H54 (cell line): ENCODE results near the gene STAU1.

Experiments used
- DNase-seq: peaks from one replicate; pipeline ENCODE4 v3.0.0; 2011; ENCODE audit warnings: low spot score, mixed read lengths; ENCODE audit not compliant: insufficient read length
- FAIRE-seq: peaks from 3 replicates; lab custom pipeline; 2011; peaks lifted over from hg19 to GRCh38; lab: Jason Lieb, UNC
- POLR2A ChIP-seq: IDR thresholded peaks from 2 replicates; pipeline ENCODE4 v1.6.1; 2011; ENCODE audit warnings: low read depth, mild to moderate bottlenecking, low read length

Gene STAU1, protein sequence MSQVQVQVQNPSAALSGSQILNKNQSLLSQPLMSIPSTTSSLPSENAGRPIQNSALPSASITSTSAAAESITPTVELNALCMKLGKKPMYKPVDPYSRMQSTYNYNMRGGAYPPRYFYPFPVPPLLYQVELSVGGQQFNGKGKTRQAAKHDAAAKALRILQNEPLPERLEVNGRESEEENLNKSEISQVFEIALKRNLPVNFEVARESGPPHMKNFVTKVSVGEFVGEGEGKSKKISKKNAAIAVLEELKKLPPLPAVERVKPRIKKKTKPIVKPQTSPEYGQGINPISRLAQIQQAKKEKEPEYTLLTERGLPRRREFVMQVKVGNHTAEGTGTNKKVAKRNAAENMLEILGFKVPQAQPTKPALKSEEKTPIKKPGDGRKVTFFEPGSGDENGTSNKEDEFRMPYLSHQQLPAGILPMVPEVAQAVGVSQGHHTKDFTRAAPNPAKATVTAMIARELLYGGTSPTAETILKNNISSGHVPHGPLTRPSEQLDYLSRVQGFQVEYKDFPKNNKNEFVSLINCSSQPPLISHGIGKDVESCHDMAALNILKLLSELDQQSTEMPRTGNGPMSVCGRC

DNA sequence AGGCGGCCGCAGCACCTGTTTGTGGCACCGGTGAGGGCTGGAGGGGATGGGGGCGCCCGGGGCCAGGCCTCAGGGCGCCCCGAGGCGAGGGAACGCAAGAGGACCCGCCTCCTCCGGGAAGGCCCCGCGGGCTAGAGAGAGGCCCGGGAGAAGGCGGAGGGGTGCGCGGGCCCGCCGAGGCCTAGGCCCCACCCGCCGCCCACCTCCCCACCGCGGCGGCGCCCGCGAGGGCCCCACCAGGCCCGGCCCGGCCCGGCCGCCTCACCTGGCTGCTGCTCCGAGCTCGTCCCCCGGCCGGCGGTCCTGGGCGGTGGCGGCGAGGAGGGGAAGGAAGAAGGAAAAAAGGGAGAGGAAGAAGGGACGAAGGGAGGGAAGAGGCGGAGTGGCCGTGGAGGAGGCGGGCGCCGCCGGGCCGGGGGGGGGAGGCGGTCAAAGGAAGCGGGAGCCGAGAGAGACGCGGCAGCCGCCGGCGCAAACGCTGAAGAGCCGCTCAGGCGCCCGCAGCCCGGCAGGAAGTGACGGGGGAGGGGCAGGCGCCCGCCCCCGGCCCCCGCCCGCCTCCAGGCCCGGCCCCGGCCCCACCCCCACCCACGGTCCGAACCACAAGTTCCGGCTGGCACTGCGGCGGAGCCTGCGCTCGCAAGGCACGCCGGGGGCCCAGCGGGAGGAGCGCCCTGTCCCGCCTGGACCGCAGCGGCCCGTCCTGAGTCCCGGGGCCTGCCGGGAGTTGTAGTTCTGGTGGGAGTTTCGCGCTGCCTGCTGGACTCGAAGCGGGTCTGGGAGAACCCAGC is at the start of gene STAU1:
TSS of gene STAU1 (minus strand) at position 484 of the 791 bp plus-strand sequence. CDS start 22,133 bp downstream, outside the sequence.
- FAIRE-seq (no peak), DNase-seq (peak; percentile 96)
- TF ChIP-seq POLR2A = peak; percentile 85

DNA sequence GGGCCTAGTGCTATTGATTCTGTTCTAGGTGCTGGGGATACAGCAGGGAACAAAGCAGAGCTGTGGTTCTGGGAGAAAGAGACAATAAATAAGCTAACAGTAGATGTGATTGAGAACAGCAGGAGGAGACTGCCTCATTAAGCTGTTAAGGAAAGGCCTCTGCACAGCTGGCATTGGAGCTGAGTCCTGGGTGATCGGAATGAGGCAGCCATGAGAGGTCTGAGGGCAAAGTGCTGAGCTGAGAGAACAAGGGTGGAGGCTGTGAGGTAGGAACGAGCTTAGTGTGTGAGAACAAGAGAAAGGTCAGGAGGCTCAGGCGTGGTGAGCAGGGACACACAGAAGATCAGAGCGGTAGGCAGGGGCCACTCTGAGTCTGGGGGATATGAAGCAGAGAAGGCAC is 49.4 kb upstream of the STAU1 start:
- DNase-seq (no peak), FAIRE-seq (no peak)
- no peak for TF ChIP-seq POLR2A

DNA sequence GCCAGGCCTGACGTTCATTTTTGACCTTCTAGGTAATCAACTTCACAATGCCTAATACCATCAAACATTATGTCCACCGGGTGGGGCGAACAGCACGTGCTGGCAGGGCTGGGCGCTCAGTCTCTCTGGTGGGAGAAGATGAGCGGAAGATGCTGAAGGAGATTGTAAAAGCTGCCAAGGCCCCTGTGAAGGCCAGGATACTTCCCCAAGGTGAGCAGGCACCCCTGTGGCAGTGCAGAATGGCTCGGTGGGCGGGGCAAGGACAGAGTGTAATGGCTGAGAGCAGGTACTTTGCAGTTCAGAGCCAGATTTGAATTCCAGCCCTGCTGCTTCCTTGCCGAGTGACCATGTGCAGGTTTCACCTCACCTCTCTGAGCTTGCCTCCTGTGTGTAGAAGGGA is 48.2 kb upstream of the STAU1 start:
- DNase-seq (no peak), FAIRE-seq (no peak)
- no peak for TF ChIP-seq POLR2A

DNA sequence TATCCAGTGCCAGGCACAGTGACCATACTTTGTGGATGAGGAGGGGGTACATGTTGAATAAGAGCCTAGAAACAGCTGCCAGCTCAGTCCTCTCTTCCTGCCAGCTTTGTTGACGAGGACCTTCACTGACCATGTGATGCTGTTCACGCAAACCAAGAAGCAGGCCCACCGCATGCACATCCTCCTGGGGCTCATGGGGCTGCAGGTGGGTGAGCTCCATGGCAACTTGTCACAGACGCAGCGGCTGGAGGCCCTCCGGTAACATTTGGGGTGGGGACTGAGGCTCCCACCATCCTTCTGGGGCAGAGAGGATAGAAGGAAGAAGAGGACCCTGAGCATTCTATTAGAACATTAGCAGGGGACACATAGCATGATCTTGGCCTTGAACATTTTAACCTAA is 46.7 kb upstream of the STAU1 start:
- TF ChIP-seq POLR2A = no peak
- FAIRE-seq (no peak), DNase-seq (no peak)

DNA sequence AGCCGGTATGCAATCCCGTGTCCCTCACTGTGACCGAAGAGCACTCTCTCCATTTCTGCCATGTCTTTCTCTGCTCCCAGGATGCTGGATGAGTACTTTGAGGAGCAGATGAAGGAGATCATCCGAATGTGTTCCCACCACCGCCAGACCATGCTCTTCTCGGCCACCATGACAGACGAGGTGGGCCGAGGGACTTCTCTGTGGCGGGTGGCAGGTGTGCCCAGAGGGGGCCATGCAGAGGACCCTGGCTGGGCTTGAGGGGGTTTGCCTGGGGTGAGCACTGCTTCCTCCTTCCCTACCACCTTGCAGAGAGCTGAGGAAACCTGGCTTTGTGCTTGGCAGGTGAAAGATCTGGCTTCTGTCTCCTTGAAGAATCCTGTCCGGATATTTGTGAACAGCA is 45.1 kb upstream of the STAU1 start:
- no peak for FAIRE-seq
- no peak for TF ChIP-seq POLR2A

DNA sequence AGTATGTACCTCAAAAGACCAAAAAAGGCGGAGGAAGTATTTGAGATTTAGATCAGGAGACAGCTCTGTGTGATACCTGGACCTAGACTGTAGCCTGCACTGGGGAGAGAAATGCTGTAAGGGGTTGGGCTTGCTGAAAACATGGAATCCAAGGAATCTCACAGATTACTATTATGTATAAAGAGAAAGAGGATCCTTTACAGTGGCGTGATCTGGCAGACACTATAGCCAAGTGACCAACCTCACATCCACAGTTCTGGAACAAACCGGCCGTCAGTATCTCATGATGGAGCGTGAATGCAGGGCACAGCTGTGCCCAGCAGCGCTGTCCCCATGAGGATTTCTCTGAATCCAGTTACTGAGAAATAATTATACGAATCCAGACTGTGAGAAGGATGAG is 43.3 kb upstream of the STAU1 start:
- FAIRE-seq (no peak), DNase-seq (no peak)
- TF ChIP-seq POLR2A = no peak

More for the DNA sequence above, 45.1 kb upstream of the STAU1 start:
- no peak for DNase-seq

DNA sequence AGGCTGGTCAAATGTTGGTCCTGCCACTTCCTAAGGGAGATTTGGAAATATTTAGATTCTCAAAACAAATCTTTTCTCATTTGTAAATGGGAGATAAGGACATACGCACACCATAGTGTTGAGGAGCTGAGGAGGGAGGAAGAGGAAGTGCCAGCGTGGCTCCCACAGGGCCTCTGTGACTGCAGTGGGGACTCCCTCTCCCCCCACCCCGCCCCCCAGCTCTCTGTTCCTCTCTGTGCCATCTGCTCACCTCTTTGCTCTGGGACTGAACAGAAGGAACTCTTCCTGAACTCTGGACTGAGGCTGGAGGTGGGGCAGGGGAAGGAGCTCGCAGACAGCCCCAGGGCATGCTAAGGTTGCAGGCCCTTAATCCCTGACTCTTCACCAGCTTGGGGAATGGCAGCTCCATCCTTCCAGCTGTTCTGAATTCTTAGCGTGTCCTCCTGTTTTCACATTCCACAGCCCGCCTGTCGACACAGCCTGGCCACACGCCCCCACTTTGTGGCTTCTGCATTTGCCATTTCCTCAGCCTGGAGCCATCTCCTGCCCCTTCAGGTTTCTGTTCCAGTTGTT is 42.5 kb upstream of the STAU1 start:
- no peak for TF ChIP-seq POLR2A
- DNase-seq (no peak), FAIRE-seq (no peak)

DNA sequence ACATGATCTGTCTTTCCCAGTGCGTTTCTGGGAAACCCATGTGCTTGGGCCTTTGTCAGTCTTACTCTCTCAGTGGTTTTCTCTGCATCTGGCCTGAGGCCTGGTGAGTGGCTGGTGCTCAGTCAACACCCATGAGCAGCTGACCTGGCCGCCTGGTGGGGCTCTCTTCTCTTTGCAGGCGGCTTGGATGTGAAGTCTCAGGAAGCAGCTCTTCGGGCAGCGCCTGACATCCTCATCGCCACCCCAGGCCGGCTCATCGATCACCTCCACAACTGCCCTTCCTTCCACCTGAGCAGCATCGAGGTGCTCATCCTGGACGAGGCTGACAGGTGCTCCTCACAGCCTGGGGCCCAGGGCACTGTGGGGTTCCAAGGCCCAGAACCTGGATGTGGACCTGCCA is 41.9 kb upstream of the STAU1 start:
- FAIRE-seq (no peak), DNase-seq (no peak)
- TF ChIP-seq POLR2A = no peak

DNA sequence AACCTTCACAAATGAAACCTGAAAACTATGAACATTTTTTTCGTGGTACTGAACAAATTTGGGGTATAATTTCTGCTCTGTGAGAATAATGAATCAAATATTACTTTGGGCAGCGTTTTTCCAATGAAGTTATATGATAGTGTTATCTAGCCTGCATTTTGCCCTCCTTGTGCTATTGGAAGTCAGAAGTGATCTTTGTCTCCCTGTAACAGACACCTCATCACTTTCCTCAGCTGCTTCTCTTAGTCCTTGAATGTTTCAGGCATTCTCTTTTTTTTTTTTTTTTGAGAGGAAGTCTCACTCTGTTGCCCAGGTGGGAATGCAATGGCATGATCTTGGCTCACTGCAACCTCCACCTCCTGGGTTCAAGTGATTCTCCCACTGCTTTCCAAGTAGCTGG is 41.2 kb upstream of the STAU1 start:
- DNase-seq = no peak
- no peak for TF ChIP-seq POLR2A
- FAIRE-seq = no peak

DNA sequence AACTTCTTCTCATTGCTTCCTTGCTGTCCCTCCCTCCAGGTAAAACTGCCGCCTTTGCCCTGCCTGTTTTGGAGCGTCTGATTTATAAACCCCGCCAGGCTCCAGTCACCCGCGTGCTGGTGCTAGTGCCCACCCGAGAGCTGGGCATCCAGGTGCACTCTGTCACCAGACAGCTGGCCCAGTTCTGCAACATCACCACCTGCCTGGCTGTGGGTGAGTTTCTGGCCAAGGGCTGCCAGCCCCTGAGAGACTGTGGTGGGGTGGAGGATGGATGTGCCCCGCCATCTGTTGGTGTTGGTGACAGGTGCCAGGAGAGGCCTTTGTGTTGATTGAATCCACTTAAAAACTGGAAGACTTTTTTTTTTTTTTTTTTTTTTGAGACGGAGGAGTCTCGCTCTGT is 40.5 kb upstream of the STAU1 start:
- FAIRE-seq (no peak), DNase-seq (no peak)
- no peak for TF ChIP-seq POLR2A

DNA sequence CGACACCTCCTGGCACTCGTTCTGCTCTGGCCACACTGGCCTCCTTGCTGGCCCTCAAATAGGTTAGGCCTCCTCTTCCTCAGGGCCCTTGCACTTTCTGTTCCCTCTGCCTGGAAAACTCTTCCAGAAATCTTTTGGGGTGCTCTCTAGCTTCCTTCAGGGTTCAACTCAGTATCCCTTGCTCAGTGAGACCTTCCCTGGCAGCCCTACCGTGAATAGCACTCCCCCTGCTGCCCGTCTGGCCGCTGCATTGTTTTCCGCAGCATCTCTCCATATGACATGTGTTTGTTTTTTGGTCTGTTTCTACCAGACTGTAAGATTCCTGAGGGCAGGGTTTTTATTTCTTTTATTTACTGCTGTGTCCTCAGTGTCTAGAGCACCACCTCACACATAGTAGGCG is 37.8 kb upstream of the STAU1 start:
- TF ChIP-seq POLR2A = no peak
- DNase-seq (no peak), FAIRE-seq (no peak)

DNA sequence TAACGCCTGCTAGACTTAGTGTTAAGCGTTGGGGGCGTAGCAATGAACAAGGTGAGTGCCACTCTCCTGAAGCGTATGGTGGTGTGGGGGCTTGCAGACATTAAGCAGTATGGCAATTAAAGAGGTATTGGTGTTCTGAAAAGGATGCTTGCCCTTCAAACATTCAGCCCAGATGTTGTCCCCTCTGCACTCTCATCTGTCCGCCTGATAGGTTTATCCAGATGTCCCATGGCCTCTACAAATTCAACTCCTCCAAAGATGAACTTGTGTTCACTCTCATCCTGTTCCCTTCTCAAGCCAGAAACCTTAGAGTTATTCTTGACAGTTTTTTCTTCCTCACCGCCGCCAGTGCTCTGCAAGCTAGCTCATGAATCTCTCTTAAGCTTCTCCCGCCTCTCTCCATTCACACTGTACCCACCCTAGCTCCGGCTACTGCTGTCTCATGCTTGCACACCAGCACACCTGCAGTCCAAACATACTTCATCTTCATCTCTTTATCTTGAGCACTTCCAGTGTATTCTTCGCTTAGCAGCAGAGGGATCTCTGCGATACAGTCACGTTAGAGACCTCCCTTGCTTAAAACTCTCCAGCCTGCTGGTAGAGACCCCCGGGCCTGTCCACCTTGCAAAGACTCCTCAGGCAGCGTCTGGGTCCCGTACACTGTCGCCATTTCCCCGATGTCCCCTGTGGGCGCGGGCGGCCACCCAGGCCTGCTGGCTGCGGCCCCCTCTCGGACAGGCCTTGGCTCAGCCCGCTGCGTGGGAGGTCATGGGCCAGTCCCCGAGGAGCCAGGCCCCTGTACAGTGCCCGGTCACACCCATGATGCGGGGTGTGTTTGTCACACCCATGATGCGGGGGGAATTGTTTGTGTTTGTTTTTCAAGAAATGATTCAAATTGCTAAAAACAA is 32.0 kb upstream of the STAU1 start:
- FAIRE-seq (no peak), DNase-seq (no peak)
- TF ChIP-seq POLR2A = no peak
